Keratinocyte (primary cell): Measurements from ENCODE around the gene DPYSL4. TPM values are rescaled to one million over a fixed set of nuclear protein-coding genes. Genes with fewer than 3 reads are reported as not detected.

ENCODE experiments used
- DNase-seq: peaks from one replicate; pipeline ENCODE4 v3.0.0-alpha.2; 2011; ENCODE audit warnings: low read depth, missing footprints, low spot score
- FAIRE-seq: peaks from 2 replicates; lab custom pipeline; 2011; peaks lifted over from hg19 to GRCh38; lab: Jason Lieb, UNC
- H2AFZ ChIP-seq: 2 replicates; pipeline ENCODE4 v1.6.0; 2012; ENCODE audit warnings: low read length, control low read depth, inconsistent platforms; ENCODE audit not compliant: control insufficient read depth
- H3K27ac ChIP-seq: 2 replicates; pipeline ENCODE4 v1.5.1; 2011; ENCODE audit warnings: low read length; ENCODE audit not compliant: control insufficient read depth, insufficient read depth
- H3K27me3 ChIP-seq: 3 replicates; pipeline ENCODE4 v1.6.0; 2011; ENCODE audit warnings: low read length; ENCODE audit not compliant: control insufficient read depth, insufficient read depth; ENCODE audit errors: extremely low read depth
- H3K36me3 ChIP-seq, 2 experiments: 2 replicates in 1 of 2; 3 replicates in 1 of 2; pipeline ENCODE4 v1.5.1; 2011; ENCODE audit warnings: low read length in 2 of 2, mild to moderate bottlenecking in 1 of 2; ENCODE audit not compliant: control insufficient read depth in 2 of 2, insufficient read depth in 2 of 2; ENCODE audit errors: extremely low read depth in 1 of 2
- H3K4me1 ChIP-seq: 3 replicates; pipeline ENCODE4 v1.5.1; 2011; ENCODE audit warnings: low read length; ENCODE audit not compliant: control insufficient read depth, insufficient read depth; ENCODE audit errors: extremely low read depth
- H3K4me2 ChIP-seq: 3 replicates; pipeline ENCODE4 v1.6.0; 2011; ENCODE audit warnings: low read depth, low read length; ENCODE audit not compliant: control insufficient read depth, insufficient read depth; ENCODE audit errors: extremely low read depth
- H3K4me3 ChIP-seq, 3 experiments: fragments of 200-600 bp in 1 of 3; sonication (generic) in 1 of 3; 2 replicates in 2 of 3; 3 replicates in 1 of 3; pipeline ENCODE4 v1.5.1; 2011 to 2016; ENCODE audit warnings: low read length in 3 of 3, mild to moderate bottlenecking in 3 of 3, control low read depth in 2 of 3, inconsistent platforms in 1 of 3, low read depth in 1 of 3, mixed read lengths in 1 of 3, mixed run types in 1 of 3, moderate library complexity in 1 of 3; ENCODE audit not compliant: control insufficient read depth in 2 of 3, insufficient read depth in 2 of 3; ENCODE audit errors: extremely low read depth in 1 of 3
- H3K79me2 ChIP-seq: 2 replicates; pipeline ENCODE4 v1.6.0; 2012; ENCODE audit warnings: low read length; ENCODE audit not compliant: control insufficient read depth, insufficient read depth
- H3K9ac ChIP-seq: 3 replicates; pipeline ENCODE4 v1.6.0; 2011; ENCODE audit warnings: low read length; ENCODE audit not compliant: control insufficient read depth, insufficient read depth; ENCODE audit errors: extremely low read depth
- H3K9me1 ChIP-seq: 3 replicates; pipeline ENCODE4 v1.6.0; 2011; ENCODE audit warnings: low read length; ENCODE audit not compliant: control insufficient read depth, insufficient read depth; ENCODE audit errors: extremely low read depth
- H3K9me3 ChIP-seq: 2 replicates; pipeline ENCODE4 v1.5.1; 2012; ENCODE audit warnings: low read depth, low read length; ENCODE audit not compliant: control insufficient read depth
- H4K20me1 ChIP-seq: 3 replicates; pipeline ENCODE4 v1.6.0; 2011; ENCODE audit warnings: low read length; ENCODE audit not compliant: control insufficient read depth, insufficient read depth; ENCODE audit errors: extremely low read depth
- CTCF ChIP-seq, 3 experiments: IDR thresholded peaks in 1 of 3; conservative IDR thresholded peaks in 1 of 3; optimal IDR thresholded peaks in 1 of 3; 2 replicates in 2 of 3; 3 replicates in 1 of 3; pipeline versions ENCODE3 to v1.5.1; 2011; ENCODE audit warnings: low read length in 3 of 3, mild to moderate bottlenecking in 3 of 3, moderate library complexity in 2 of 3, control low read depth in 1 of 3, inconsistent platforms in 1 of 3; ENCODE audit not compliant: insufficient read depth in 2 of 3; ENCODE audit errors: extremely low read depth in 1 of 3
- EZH2 ChIP-seq: IDR thresholded peaks from one replicate; pipeline ENCODE4 v1.6.1; 2012; ENCODE audit warnings: inconsistent platforms, mild to moderate bottlenecking, low read length, moderate library complexity
- dilution Hi-C: fragments of 300-500 bp; cut with MboI; formaldehyde crosslinking; loops from one replicate; pipeline ENCODE4 v1.7.0; 2020; ENCODE audit warnings: low sequenced_read_pairs; ENCODE audit not compliant: extremely low pct_ligation_motif_present
- polyA plus RNA-seq, 5 experiments: library from polyadenylated mRNA; depleted of rRNA in 3 of 5; stranded (reverse) in 3 of 5; stranded (forward) in 1 of 5; unstranded in 1 of 5; fragments of >200 nt; gene quantifications; 1 replicate in 1 of 5; 2 replicates in 3 of 5; 3 replicates in 1 of 5; pipeline versions ENCODE4 v1.2.1 to v1.2.3, GENCODE V29; 2011 to 2012; ENCODE audit warnings: missing spikeins in 2 of 5, low read depth in 1 of 5, low replicate concordance in 1 of 5

Gene DPYSL4
- polyA plus RNA-seq, 1 donor (not counting 4 experiments of a cell fraction or from before 2014, with no cell fraction given) = 7.4 TPM

GRCh38 chr10:132247943-132248342 lies 61.2 kb downstream of the DPYSL4 start:
- no peaks in the 10 kb centered on the region for H4K20me1 ChIP-seq
- no peaks in the 10 kb centered on the region for H3K36me3 ChIP-seq
- no peak overlapping the region for H3K4me3 ChIP-seq
- H3K79me2 ChIP-seq = no peaks in the 10 kb centered on the region
- no peak overlapping the region for H3K27ac ChIP-seq
- H2AFZ ChIP-seq = no peak overlapping the region
- no peaks in the 10 kb centered on the region for H3K9me1 ChIP-seq
- no peaks in the 10 kb centered on the region for H3K4me1 ChIP-seq
- H3K9ac ChIP-seq = no peak overlapping the region
- DNase-seq = no peak
- no peaks in the 10 kb centered on the region for H3K27me3 ChIP-seq
- FAIRE-seq = no peak
- dilution Hi-C loops = no loop called here
- TF ChIP-seq CTCF (optimal IDR thresholded peaks at IDR 0.05 in 1 of 3, IDR thresholded peaks at IDR 0.05 in 1 of 3, conservative IDR thresholded peaks at IDR 0.05 in 1 of 3; ENCODE audit: extremely low read depth in 1 of 3, insufficient read depth in 2 of 3, low read length in 3 of 3) (no peak), EZH2 (no peak)
- no peak overlapping the region for H3K4me2 ChIP-seq
- no peaks in the 10 kb centered on the region for H3K9me3 ChIP-seq

GRCh38 chr10:132248455-132249225 lies 61.9 kb downstream of the DPYSL4 start:
- Histone ChIP-seq H4K20me1 (no peaks in the 10 kb centered on the region), H3K36me3 (no peaks in the 10 kb centered on the region), H3K27me3 (no peaks in the 10 kb centered on the region), H3K9me1 (no peaks in the 10 kb centered on the region), H3K27ac (no peak overlapping the region), H3K4me1 (no peaks in the 10 kb centered on the region), H2AFZ (no peak overlapping the region), H3K9me3 (no peaks in the 10 kb centered on the region), H3K4me2 (no peak overlapping the region), H3K79me2 (no peaks in the 10 kb centered on the region), H3K9ac (no peak overlapping the region), H3K4me3 (peak overlapping the region in 1 of 3 experiments; percentile 36)
- no peak for FAIRE-seq
- dilution Hi-C loops = no loop called here
- TF ChIP-seq EZH2 (no peak), CTCF (optimal IDR thresholded peaks at IDR 0.05 in 1 of 3, IDR thresholded peaks at IDR 0.05 in 1 of 3, conservative IDR thresholded peaks at IDR 0.05 in 1 of 3; ENCODE audit: extremely low read depth in 1 of 3, insufficient read depth in 2 of 3, low read length in 3 of 3) (no peak)
- DNase-seq = no peak
